GM12874 (cell line): ENCODE data around the gene EFHC1.

Experiments
- CTCF ChIP-seq: IDR thresholded peaks from 2 replicates; pipeline ENCODE4 v1.5.1; 2011; ENCODE audit warnings: low read depth, mild to moderate bottlenecking, control low read depth, low read length, moderate library complexity; ENCODE audit not compliant: insufficient read depth

The EFHC1 gene

DNA sequence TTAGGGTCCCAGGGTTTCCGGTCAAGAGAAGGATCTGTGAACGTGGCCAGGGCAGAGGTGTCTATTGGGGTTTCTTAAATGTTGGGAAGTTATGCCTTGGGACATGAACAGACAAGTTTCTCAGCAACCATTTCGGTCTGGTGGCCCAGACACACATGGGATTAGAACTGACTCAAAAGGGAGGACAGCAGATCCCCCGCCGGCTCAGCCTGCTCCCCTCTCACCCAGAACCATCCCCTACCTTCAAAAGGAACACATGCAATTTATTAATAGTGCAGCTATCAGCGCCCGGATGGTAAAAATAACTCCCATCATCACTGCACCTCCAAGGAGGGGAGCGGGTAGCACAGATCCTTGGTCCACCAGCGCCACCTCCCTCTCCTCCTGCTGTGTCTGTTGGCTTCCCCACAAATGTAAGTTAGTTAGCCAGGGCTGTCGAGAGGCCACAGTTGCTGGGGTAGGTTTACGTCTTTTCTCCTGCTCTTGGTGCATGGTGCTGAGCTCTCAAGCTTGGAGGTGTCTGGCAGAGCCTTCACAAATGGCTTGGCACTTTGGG is 79.6 kb downstream of the EFHC1 start:
- TF ChIP-seq CTCF: no peak

GRCh38 chr6:52500238-52501129 is 80.3 kb downstream of the EFHC1 start:
- no peak for TF ChIP-seq CTCF

- TF ChIP-seq CTCF: no peak
Measured at GRCh38 chr6:52502306-52503029, 82.3 kb downstream of the EFHC1 start.

GRCh38 chr6:52503323-52503747 is 83.2 kb downstream of the EFHC1 start:
- no peak for TF ChIP-seq CTCF

DNA sequence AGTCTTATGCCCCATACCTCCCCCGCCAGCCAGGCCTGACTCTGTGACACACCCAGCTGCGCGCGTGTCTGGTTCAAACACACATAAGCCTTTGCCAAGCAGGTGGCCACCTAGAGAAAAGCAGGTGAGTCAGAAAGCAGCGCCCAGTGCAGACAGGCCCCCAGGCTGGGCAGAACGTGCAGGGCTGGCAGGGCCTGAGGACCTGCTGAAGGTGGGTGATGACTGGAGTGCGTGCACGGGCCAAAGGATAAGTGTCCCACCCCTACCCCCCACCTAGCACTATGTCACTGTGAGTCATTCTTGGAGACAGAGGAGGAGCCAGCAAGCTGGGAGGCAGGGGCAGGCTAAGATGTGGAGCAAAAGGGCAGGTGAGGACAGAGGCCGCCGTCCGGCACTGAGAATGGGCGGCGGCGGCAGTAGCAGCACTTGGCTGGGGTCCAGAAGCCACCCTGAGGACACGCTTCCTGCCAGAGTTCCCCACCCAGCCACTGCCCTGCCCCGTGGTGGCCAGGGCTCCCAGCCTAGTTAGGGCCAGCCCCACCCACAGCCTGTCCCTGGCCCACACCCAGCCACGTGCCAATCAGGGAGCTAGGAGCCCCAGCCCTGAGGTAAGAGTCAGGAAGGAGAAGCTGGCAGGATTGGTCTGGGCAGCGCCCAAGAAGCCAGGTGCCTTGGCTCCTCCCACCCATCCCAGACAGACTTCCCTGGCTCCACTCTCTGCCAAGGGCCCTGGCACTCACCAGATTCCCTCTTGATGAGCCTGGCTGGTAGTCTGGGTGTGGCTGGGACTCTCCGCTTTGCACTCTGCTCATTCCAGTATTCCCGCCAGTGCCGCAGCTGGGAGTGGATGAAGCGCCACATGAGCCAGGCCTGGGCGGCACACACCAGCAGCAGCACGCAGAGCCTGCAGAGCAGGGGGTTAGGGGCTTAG is 84.0 kb downstream of the EFHC1 start:
- TF ChIP-seq CTCF: no peak

DNA sequence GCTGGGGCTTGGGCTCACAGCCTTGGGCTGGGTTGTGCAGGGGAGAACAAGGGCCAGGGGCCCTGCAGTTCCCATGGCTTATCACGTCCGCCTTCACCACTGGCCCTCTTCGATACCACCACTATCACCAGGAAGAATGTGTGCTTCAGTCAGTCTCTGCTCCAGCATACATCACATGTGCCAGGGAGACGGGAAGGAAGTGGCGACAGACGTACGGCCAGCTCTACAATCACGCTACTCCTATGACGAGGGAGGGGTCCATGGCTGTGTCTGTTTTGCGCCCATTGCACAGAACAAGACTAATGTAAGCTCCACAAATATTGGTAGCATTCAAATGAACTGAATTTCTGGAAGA is 84.6 kb downstream of the EFHC1 start:
- no peak for TF ChIP-seq CTCF
